MCF 10A (cell line): ENCODE results near the gene ATP6AP1. TPM values are rescaled to one million over a fixed set of nuclear protein-coding genes. Genes with fewer than 3 reads are reported as not detected.

Experiments used
- BruUV-seq: library from RNA; stranded (reverse); fragments of 400-500 nt; replicated peaks from 2 replicates; lab custom pipeline; 2021; lab: Mats Ljungman, UMichigan
- CTCF ChIA-PET: fragments of 300-600 bp; sonication (Branson Sonifier 250); formaldehyde crosslinking; extraction: SDS; loops from one replicate; lab custom pipeline; 2021; ENCODE audit warnings: antibody characterized with exemption, inconsistent platforms; lab: Yijun Ruan, JAX
- POLR2A ChIA-PET: fragments of 300-600, 350-650 bp; sonication (Branson Sonifier 250); formaldehyde crosslinking; extraction: SDS; loops from one replicate; lab custom pipeline; 2020; ENCODE audit warnings: antibody characterized with exemption, inconsistent platforms; lab: Yijun Ruan, JAX
- DNase-seq: peaks from one replicate; pipeline ENCODE4 v3.0.0-alpha.2; 2018; ENCODE audit not compliant: unreplicated experiment
- H3K27ac Mint-ChIP-seq: one replicate; pipeline ENCODE4 v1.8.0; 2022; ENCODE audit warnings: mild to moderate bottlenecking, low read depth, mixed read lengths; ENCODE audit not compliant: unreplicated experiment
- H3K27me3 Mint-ChIP-seq: one replicate; pipeline ENCODE4 v1.8.0; 2022; ENCODE audit warnings: mixed read lengths; ENCODE audit not compliant: insufficient read depth, unreplicated experiment
- H3K36me3 Mint-ChIP-seq: one replicate; pipeline ENCODE4 v1.8.0; 2022; ENCODE audit warnings: mild to moderate bottlenecking, moderate library complexity, mixed read lengths; ENCODE audit not compliant: insufficient read depth, unreplicated experiment
- H3K4me1 Mint-ChIP-seq: one replicate; pipeline ENCODE4 v1.8.0; 2022; ENCODE audit warnings: mixed read lengths; ENCODE audit not compliant: insufficient read depth, unreplicated experiment
- H3K4me3 Mint-ChIP-seq: one replicate; pipeline ENCODE4 v1.8.0; 2022; ENCODE audit warnings: mild to moderate bottlenecking, moderate library complexity, mixed read lengths; ENCODE audit not compliant: unreplicated experiment
- H3K9me3 Mint-ChIP-seq: one replicate; pipeline ENCODE4 v1.8.0; 2022; ENCODE audit warnings: mixed read lengths; ENCODE audit not compliant: unreplicated experiment
- intact Hi-C: fragments of 100-400 bp; cut with micrococcal nuclease; formaldehyde crosslinking; loops from 2 replicates; pipeline ENCODE4 v1.14.1; 2022
- total RNA-seq: library from RNA; stranded (reverse); gene quantifications from 2 replicates; pipeline ENCODE4 v1.2.3, GENCODE V29; 2022
- TF ChIP-seq, protein P1 (sequence below): fragments of 200-600 bp; IDR thresholded peaks from one replicate; pipeline ENCODE4 v1.8.0; 2022; ENCODE audit warnings: antibody characterized with exemption, mild to moderate bottlenecking; ENCODE audit not compliant: unreplicated experiment

ATP6AP1 gene
- total RNA-seq, 1 experiment from 2014 or later, result 48.7 TPM

DNA sequence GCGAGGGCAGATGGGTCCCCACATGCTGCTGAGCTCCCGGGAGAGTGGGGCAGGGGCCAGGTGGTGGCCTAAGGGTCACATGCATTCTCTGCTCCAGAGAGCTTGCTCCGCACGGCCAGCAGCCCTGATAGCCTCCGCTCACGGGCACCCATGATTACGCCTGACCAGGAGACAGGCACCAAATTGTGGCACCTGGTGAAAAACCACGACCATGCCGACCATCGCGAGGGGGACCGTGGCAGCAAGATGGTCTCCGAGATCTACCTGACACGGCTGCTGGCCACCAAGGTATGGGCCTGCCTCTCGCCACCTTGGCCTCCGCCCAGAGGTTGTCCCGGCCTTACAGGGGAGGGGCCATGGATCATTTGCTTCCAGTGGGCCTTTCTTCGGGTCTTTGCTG lies 41.4 kb downstream of the ATP6AP1 start:
- TF ChIP-seq, protein P1, sequence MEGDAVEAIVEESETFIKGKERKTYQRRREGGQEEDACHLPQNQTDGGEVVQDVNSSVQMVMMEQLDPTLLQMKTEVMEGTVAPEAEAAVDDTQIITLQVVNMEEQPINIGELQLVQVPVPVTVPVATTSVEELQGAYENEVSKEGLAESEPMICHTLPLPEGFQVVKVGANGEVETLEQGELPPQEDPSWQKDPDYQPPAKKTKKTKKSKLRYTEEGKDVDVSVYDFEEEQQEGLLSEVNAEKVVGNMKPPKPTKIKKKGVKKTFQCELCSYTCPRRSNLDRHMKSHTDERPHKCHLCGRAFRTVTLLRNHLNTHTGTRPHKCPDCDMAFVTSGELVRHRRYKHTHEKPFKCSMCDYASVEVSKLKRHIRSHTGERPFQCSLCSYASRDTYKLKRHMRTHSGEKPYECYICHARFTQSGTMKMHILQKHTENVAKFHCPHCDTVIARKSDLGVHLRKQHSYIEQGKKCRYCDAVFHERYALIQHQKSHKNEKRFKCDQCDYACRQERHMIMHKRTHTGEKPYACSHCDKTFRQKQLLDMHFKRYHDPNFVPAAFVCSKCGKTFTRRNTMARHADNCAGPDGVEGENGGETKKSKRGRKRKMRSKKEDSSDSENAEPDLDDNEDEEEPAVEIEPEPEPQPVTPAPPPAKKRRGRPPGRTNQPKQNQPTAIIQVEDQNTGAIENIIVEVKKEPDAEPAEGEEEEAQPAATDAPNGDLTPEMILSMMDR, result no peak
- Mint-ChIP-seq H3K4me3 (no peak overlapping the region), H3K36me3 (peaks cover 35% of the 10 kb centered on the region), H3K9me3 (no peaks in the 10 kb centered on the region), H3K4me1 (no peaks in the 10 kb centered on the region), H3K27me3 (peaks cover 13% of the 10 kb centered on the region), H3K27ac (no peak overlapping the region)
- ChIA-PET POLR2A (interaction anchor here (1.4 kb wide), 1 partner anchor 8 kb away, joined by 3 read pairs; no protein-coding TSS in a partner anchor), CTCF (interaction anchor here (0.7 kb wide), 1 partner anchor 59 kb away, joined by 3 read pairs; no protein-coding TSS in a partner anchor)
- intact Hi-C loops, result no loop called here
- DNase-seq, result no peak
- BruUV-seq, result no TSS peak

DNA sequence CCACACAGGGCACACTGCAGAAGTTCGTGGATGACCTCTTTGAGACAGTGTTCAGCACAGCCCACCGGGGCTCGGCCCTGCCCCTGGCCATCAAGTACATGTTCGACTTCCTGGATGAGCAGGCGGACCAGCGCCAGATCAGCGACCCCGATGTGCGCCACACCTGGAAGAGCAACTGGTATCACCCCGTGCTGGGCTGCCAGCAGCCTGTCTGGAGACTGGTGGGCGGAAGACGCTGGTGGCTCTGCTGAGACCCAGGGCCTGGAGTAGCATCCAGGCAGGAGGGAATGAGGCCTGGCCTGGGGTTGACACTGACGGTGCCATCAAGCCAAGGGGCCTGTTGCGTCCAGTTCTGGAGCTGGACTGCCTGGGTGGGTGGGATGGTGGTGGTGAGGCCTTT lies 42.0 kb downstream of the ATP6AP1 start:
- intact Hi-C loops, result no loop called here
- CTCF ChIA-PET, result no interaction called here
- peaks cover 13% of the 10 kb centered on the region for H3K27me3 Mint-ChIP-seq
- POLR2A ChIA-PET, result no interaction called here
- no peaks in the 10 kb centered on the region for H3K4me1 Mint-ChIP-seq
- H3K9me3 Mint-ChIP-seq, result no peaks in the 10 kb centered on the region
- DNase-seq, result no peak
- BruUV-seq, result no TSS peak
- TF ChIP-seq, protein P1, result no peak
- H3K36me3 Mint-ChIP-seq, result peaks cover 38% of the 10 kb centered on the region
- H3K4me3 Mint-ChIP-seq, result no peak overlapping the region
- no peak overlapping the region for H3K27ac Mint-ChIP-seq

DNA sequence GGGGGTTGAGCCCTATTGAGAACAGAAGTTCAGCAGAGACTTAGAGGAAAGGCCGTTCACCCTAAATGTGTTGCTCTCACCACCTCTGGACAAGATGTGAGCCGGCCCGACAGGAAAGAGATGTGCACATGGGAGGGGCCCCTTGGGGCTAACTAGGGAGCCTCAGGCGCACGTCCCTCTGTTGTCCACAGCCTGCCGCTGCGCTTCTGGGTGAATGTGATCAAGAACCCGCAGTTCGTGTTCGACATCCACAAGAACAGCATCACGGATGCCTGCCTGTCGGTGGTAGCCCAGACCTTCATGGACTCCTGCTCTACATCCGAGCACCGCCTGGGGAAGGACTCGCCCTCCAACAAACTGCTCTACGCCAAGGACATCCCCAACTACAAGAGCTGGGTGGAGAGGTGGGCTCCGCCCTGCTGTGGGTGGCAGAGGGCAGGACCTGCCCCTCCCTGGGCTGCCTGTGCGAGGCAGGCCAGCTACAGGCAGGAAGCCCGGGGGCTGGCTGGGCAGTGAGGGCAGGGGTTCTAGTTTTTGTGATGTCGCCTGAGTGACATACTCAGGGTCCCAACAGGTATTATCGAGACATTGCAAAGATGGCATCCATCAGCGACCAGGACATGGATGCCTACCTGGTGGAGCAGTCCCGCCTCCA lies 42.6 kb downstream of the ATP6AP1 start:
- no peak overlapping the region for H3K4me3 Mint-ChIP-seq
- no peaks in the 10 kb centered on the region for H3K9me3 Mint-ChIP-seq
- H3K36me3 Mint-ChIP-seq, result peaks cover 35% of the 10 kb centered on the region
- BruUV-seq, result no TSS peak
- TF ChIP-seq, protein P1, result no peak
- ChIA-PET CTCF (no interaction called here), POLR2A (no interaction called here)
- H3K27ac Mint-ChIP-seq, result no peak overlapping the region
- peaks cover 13% of the 10 kb centered on the region for H3K27me3 Mint-ChIP-seq
- DNase-seq, result no peak
- intact Hi-C loops, result no loop called here
- no peaks in the 10 kb centered on the region for H3K4me1 Mint-ChIP-seq

DNA sequence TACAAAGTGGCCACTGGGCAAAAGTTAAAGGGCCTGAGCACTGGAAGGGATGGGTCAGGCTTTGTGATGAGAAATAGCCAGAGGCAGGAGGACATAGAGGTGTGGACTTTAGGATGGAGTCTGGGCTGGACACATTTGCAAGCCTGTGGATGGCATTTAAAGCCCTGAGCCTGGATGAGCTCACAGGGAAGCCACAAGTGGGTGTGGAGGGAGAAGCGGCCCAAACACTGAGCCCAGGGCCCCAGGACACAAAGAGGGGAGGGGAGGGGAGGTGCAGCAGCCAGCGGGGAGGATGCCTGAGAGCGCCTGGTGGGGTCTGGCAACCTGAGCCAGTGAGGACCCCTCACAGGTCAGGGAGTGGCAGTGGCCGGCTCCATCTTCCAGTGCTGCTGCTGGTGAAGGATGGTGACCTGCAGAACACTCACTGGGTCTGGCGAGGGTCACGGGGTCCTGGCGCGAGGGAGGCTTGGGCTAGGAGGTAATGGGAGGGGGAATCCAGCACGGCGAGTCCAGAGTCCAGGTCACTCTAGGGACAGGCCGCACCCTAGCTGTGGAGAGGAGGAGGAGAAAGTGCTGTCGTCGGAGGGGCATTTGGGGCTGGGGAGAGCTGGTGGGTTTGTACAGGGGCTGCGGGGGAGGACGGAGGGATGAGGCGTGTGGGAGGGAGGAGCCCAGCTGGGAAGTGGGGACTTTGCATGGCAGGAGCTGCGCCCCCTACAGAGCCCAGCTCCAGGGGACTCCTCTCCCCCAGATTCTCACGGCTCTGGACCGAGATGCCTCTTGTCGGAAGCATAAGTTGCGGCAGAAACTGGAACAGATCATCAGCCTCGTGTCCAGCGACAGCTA lies 43.6 kb downstream of the ATP6AP1 start:
- no TSS peak for BruUV-seq
- no peak for DNase-seq
- CTCF ChIA-PET, result interaction anchor here (0.8 kb wide), 1 partner anchor 115 kb away, joined by 3 read pairs; no protein-coding TSS in a partner anchor
- no peaks in the 10 kb centered on the region for H3K9me3 Mint-ChIP-seq
- POLR2A ChIA-PET, result no interaction called here
- H3K27me3 Mint-ChIP-seq, result peaks cover 13% of the 10 kb centered on the region
- intact Hi-C loops, result no loop called here
- peaks cover 35% of the 10 kb centered on the region for H3K36me3 Mint-ChIP-seq
- H3K4me1 Mint-ChIP-seq, result no peaks in the 10 kb centered on the region
- no peak overlapping the region for H3K27ac Mint-ChIP-seq
- H3K4me3 Mint-ChIP-seq, result no peak overlapping the region
- TF ChIP-seq, protein P1, result no peak
